Panc1 (cell line): ENCODE measurements around the gene FIBCD1. TPM values are rescaled to one million over a fixed set of nuclear protein-coding genes. Genes with fewer than 3 reads are reported as not detected.

ENCODE experiments used
- ATAC-seq: fragments of 200-7000 bp; cut with Tn5 transposase; 2 replicates; pipeline ENCODE4 v1.9.1; 2020; ENCODE audit warnings: mild to moderate bottlenecking, moderate library complexity
- BruUV-seq: library from RNA; stranded (reverse); fragments of 400-500 nt; replicated peaks from 2 replicates; lab custom pipeline; 2021; lab: Mats Ljungman, UMichigan
- CTCF ChIA-PET: fragments of 300-600 bp; sonication (Branson Sonifier 250); formaldehyde crosslinking; loops from one replicate; lab custom pipeline; 2022; ENCODE audit warnings: antibody characterized with exemption; lab: Charles Lee
- POLR2A ChIA-PET: fragments of 300-600 bp; sonication (Branson Sonifier 250); formaldehyde crosslinking; loops from one replicate; lab custom pipeline; 2022; ENCODE audit warnings: antibody characterized with exemption; lab: Charles Lee
- DNase-seq: peaks from one replicate; pipeline ENCODE4 v3.0.0-alpha.2; 2010; ENCODE audit warnings: low read depth, low spot score
- H3K27ac ChIP-seq: 2 replicates; pipeline ENCODE4 v1.5.1; 2011; ENCODE audit warnings: mild to moderate bottlenecking, low read length, inconsistent platforms
- H3K27me3 ChIP-seq: fragments of 200-500 bp; sonication (Bioruptor generic); 2 replicates; pipeline ENCODE4 v1.6.0; 2014; ENCODE audit warnings: low read length, inconsistent platforms; ENCODE audit not compliant: control insufficient read depth, insufficient read depth
- H3K36me3 ChIP-seq: fragments of 200-500 bp; sonication (Bioruptor generic); 2 replicates; pipeline ENCODE4 v1.5.1; 2014; ENCODE audit warnings: inconsistent platforms, mild to moderate bottlenecking, low read length, moderate library complexity; ENCODE audit not compliant: control insufficient read depth, insufficient read depth
- H3K4me1 ChIP-seq: 2 replicates; pipeline ENCODE4 v1.5.1; 2011; ENCODE audit warnings: inconsistent platforms, mild to moderate bottlenecking, low read length, moderate library complexity; ENCODE audit not compliant: control insufficient read depth, insufficient read depth
- H3K4me3 ChIP-seq, 2 experiments: 2 replicates each; pipeline ENCODE4 v1.5.1; 2011 to 2012; ENCODE audit warnings: low read depth in 2 of 2, low read length in 2 of 2, mild to moderate bottlenecking in 2 of 2, inconsistent platforms in 1 of 2, moderate library complexity in 1 of 2
- H3K9me3 ChIP-seq: fragments of 200-500 bp; sonication (Bioruptor generic); 2 replicates; pipeline ENCODE4 v1.5.1; 2014; ENCODE audit warnings: low read depth, mild to moderate bottlenecking, inconsistent platforms, low read length, moderate library complexity; ENCODE audit not compliant: control insufficient read depth, insufficient read depth
- CTCF ChIP-seq: fragments of 450-650 bp; IDR thresholded peaks from 2 replicates; pipeline ENCODE4 v1.5.1; 2017; ENCODE audit warnings: mild to moderate bottlenecking
- POLR2AphosphoS5 ChIP-seq: IDR thresholded peaks from 2 replicates; pipeline ENCODE4 v1.6.1; 2012; ENCODE audit warnings: mild to moderate bottlenecking, low read depth, low read length, moderate library complexity
- SIN3A ChIP-seq: IDR thresholded peaks from 2 replicates; pipeline ENCODE4 v1.6.1; 2012; ENCODE audit warnings: low read depth, mild to moderate bottlenecking, low read length, moderate library complexity, borderline replicate concordance; ENCODE audit not compliant: insufficient read depth
- TCF7L2 ChIP-seq: IDR thresholded peaks from 2 replicates; pipeline ENCODE4 v1.6.1; 2011; ENCODE audit warnings: mild to moderate bottlenecking, low read depth, low read length, inconsistent platforms
- in situ Hi-C: cut with HindIII; loops from 2 replicates; pipeline ENCODE4 v1.10.0; 2016; ENCODE audit warnings: low sequenced_read_pairs, low pct_unique_long_range_greater_than_20kb
- intact Hi-C: fragments of 100-400 bp; cut with micrococcal nuclease; formaldehyde crosslinking; loops from one replicate; pipeline ENCODE4 v1.10.0; 2022; ENCODE audit not compliant: unreplicated experiment
- total RNA-seq: library from RNA; stranded (reverse); gene quantifications from one replicate; pipeline ENCODE4 v1.2.1, GENCODE V29; 2021; ENCODE audit not compliant: unreplicated experiment
- TF ChIP-seq, protein P1 (sequence below), 2 experiments: IDR thresholded peaks; 2 replicates each; pipeline ENCODE4 v1.6.1; 2011 to 2012; ENCODE audit warnings: low read depth in 2 of 2, control low read depth in 1 of 2, low read length in 1 of 2, mild to moderate bottlenecking in 1 of 2, moderate library complexity in 1 of 2; ENCODE audit not compliant: insufficient read depth in 1 of 2

Gene FIBCD1
- total RNA-seq, 1 experiment from 2014 or later, result 16.3 TPM

DNA sequence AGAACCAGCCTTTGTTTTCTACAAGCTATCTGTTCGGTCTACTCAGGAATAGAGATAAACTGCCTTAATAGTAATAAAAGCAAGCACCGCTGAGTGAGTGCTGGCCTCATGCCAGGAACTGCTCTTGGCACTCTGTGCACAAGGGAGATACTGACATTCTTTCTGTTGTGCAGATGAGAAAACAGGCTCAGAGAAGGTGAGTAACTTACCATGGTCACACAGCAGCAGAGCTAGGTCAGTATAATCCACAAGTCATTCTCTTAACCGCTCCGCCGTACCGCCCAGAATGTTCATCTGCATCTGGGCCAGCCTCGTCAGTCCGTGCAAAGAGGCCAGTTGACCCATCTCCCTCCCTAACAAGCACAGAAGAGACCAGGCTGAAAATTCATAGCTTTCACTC, 69.8 kb downstream of the FIBCD1 start:
- POLR2A ChIA-PET, result no interaction called here
- Histone ChIP-seq H3K27ac (no peak overlapping the region), H3K36me3 (0 out of 2 replicates have a peak, but pooled peaks cover 3% of the 10 kb centered on the region), H3K4me3 (no peak overlapping the region), H3K9me3 (no peaks in the 10 kb centered on the region), H3K4me1 (no peaks in the 10 kb centered on the region), H3K27me3 (no peaks in the 10 kb centered on the region)
- CTCF ChIA-PET, result interaction anchor here (0.6 to 0.9 kb wide), 2 partner anchors 23 to 70 kb away, joined by 3 to 4 read pairs; no protein-coding TSS in a partner anchor
- in situ Hi-C loops, result no loop called here
- ATAC-seq (no peak), DNase-seq (no peak)
- TF ChIP-seq SIN3A, result no peak
- TF ChIP-seq TCF7L2, result no peak
- TF ChIP-seq POLR2AphosphoS5, result no peak
- TF ChIP-seq, protein P1, sequence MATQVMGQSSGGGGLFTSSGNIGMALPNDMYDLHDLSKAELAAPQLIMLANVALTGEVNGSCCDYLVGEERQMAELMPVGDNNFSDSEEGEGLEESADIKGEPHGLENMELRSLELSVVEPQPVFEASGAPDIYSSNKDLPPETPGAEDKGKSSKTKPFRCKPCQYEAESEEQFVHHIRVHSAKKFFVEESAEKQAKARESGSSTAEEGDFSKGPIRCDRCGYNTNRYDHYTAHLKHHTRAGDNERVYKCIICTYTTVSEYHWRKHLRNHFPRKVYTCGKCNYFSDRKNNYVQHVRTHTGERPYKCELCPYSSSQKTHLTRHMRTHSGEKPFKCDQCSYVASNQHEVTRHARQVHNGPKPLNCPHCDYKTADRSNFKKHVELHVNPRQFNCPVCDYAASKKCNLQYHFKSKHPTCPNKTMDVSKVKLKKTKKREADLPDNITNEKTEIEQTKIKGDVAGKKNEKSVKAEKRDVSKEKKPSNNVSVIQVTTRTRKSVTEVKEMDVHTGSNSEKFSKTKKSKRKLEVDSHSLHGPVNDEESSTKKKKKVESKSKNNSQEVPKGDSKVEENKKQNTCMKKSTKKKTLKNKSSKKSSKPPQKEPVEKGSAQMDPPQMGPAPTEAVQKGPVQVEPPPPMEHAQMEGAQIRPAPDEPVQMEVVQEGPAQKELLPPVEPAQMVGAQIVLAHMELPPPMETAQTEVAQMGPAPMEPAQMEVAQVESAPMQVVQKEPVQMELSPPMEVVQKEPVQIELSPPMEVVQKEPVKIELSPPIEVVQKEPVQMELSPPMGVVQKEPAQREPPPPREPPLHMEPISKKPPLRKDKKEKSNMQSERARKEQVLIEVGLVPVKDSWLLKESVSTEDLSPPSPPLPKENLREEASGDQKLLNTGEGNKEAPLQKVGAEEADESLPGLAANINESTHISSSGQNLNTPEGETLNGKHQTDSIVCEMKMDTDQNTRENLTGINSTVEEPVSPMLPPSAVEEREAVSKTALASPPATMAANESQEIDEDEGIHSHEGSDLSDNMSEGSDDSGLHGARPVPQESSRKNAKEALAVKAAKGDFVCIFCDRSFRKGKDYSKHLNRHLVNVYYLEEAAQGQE (IDR thresholded peaks at IDR 0.05; ENCODE audit: insufficient read depth in 1 of 2, low read depth in 2 of 2, low read length in 1 of 2), result no peak
- TF ChIP-seq CTCF, result no peak
- intact Hi-C loops, result loop anchor here (5.0 kb wide), 1 partner anchor 162 kb away; no protein-coding TSS in a partner anchor
- BruUV-seq, result no TSS peak

GRCh38 chr9:130868230-130868629, 70.8 kb downstream of the FIBCD1 start:
- BruUV-seq, result no TSS peak
- Histone ChIP-seq H3K4me3 (no peak overlapping the region), H3K36me3 (no peaks in the 10 kb centered on the region), H3K4me1 (no peaks in the 10 kb centered on the region; the same call in 1 of the 2 replicates), H3K27me3 (no peaks in the 10 kb centered on the region), H3K27ac (no peak overlapping the region), H3K9me3 (no peaks in the 10 kb centered on the region)
- no peak for DNase-seq
- intact Hi-C loops (loop anchor here (5.0 kb wide), 1 partner anchor 161 kb away; no protein-coding TSS in a partner anchor), in situ Hi-C loops (no loop called here)
- ChIA-PET POLR2A (no interaction called here), CTCF (interaction anchor here (0.7 kb wide), 1 partner anchor 179 kb away, joined by 5 read pairs; no protein-coding TSS in a partner anchor)
- ATAC-seq, result no peak
- TF ChIP-seq, protein P1 (IDR thresholded peaks at IDR 0.05; ENCODE audit: insufficient read depth in 1 of 2, low read depth in 2 of 2, low read length in 1 of 2), result no peak
